Panc1 (cell line): ENCODE results near the gene ASB6. TPM values are rescaled to one million over a fixed set of nuclear protein-coding genes. Genes with fewer than 3 reads are reported as not detected.

Source experiments
- ATAC-seq: fragments of 200-7000 bp; cut with Tn5 transposase; 2 replicates; pipeline ENCODE4 v1.9.1; 2020; ENCODE audit warnings: mild to moderate bottlenecking, moderate library complexity
- BruUV-seq: library from RNA; stranded (reverse); fragments of 400-500 nt; replicated peaks from 2 replicates; lab custom pipeline; 2021; lab: Mats Ljungman, UMichigan
- CTCF ChIA-PET: fragments of 300-600 bp; sonication (Branson Sonifier 250); formaldehyde crosslinking; loops from one replicate; lab custom pipeline; 2022; ENCODE audit warnings: antibody characterized with exemption; lab: Charles Lee
- POLR2A ChIA-PET: fragments of 300-600 bp; sonication (Branson Sonifier 250); formaldehyde crosslinking; loops from one replicate; lab custom pipeline; 2022; ENCODE audit warnings: antibody characterized with exemption; lab: Charles Lee
- DNase-seq: peaks from one replicate; pipeline ENCODE4 v3.0.0-alpha.2; 2010; ENCODE audit warnings: low read depth, low spot score
- H3K27ac ChIP-seq: 2 replicates; pipeline ENCODE4 v1.5.1; 2011; ENCODE audit warnings: mild to moderate bottlenecking, low read length, inconsistent platforms
- H3K27me3 ChIP-seq: fragments of 200-500 bp; sonication (Bioruptor generic); 2 replicates; pipeline ENCODE4 v1.6.0; 2014; ENCODE audit warnings: low read length, inconsistent platforms; ENCODE audit not compliant: control insufficient read depth, insufficient read depth
- H3K36me3 ChIP-seq: fragments of 200-500 bp; sonication (Bioruptor generic); 2 replicates; pipeline ENCODE4 v1.5.1; 2014; ENCODE audit warnings: inconsistent platforms, mild to moderate bottlenecking, low read length, moderate library complexity; ENCODE audit not compliant: control insufficient read depth, insufficient read depth
- H3K4me1 ChIP-seq: 2 replicates; pipeline ENCODE4 v1.5.1; 2011; ENCODE audit warnings: inconsistent platforms, mild to moderate bottlenecking, low read length, moderate library complexity; ENCODE audit not compliant: control insufficient read depth, insufficient read depth
- H3K4me3 ChIP-seq, 2 experiments: 2 replicates each; pipeline ENCODE4 v1.5.1; 2011 to 2012; ENCODE audit warnings: low read depth in 2 of 2, low read length in 2 of 2, mild to moderate bottlenecking in 2 of 2, inconsistent platforms in 1 of 2, moderate library complexity in 1 of 2
- H3K9me3 ChIP-seq: fragments of 200-500 bp; sonication (Bioruptor generic); 2 replicates; pipeline ENCODE4 v1.5.1; 2014; ENCODE audit warnings: low read depth, mild to moderate bottlenecking, inconsistent platforms, low read length, moderate library complexity; ENCODE audit not compliant: control insufficient read depth, insufficient read depth
- POLR2AphosphoS5 ChIP-seq: IDR thresholded peaks from 2 replicates; pipeline ENCODE4 v1.6.1; 2012; ENCODE audit warnings: mild to moderate bottlenecking, low read depth, low read length, moderate library complexity
- SIN3A ChIP-seq: IDR thresholded peaks from 2 replicates; pipeline ENCODE4 v1.6.1; 2012; ENCODE audit warnings: low read depth, mild to moderate bottlenecking, low read length, moderate library complexity, borderline replicate concordance; ENCODE audit not compliant: insufficient read depth
- TCF7L2 ChIP-seq: IDR thresholded peaks from 2 replicates; pipeline ENCODE4 v1.6.1; 2011; ENCODE audit warnings: mild to moderate bottlenecking, low read depth, low read length, inconsistent platforms
- in situ Hi-C: cut with HindIII; loops from 2 replicates; pipeline ENCODE4 v1.10.0; 2016; ENCODE audit warnings: low sequenced_read_pairs, low pct_unique_long_range_greater_than_20kb
- intact Hi-C: fragments of 100-400 bp; cut with micrococcal nuclease; formaldehyde crosslinking; loops from one replicate; pipeline ENCODE4 v1.10.0; 2022; ENCODE audit not compliant: unreplicated experiment
- total RNA-seq: library from RNA; stranded (reverse); gene quantifications from one replicate; pipeline ENCODE4 v1.2.1, GENCODE V29; 2021; ENCODE audit not compliant: unreplicated experiment
- TF ChIP-seq, protein P1 (sequence below): fragments of 450-650 bp; IDR thresholded peaks from 2 replicates; pipeline ENCODE4 v1.5.1; 2017; ENCODE audit warnings: mild to moderate bottlenecking
- TF ChIP-seq, protein P2 (sequence below), 2 experiments: IDR thresholded peaks; 2 replicates each; pipeline ENCODE4 v1.6.1; 2011 to 2012; ENCODE audit warnings: low read depth in 2 of 2, control low read depth in 1 of 2, low read length in 1 of 2, mild to moderate bottlenecking in 1 of 2, moderate library complexity in 1 of 2; ENCODE audit not compliant: insufficient read depth in 1 of 2

The ASB6 gene
- total RNA-seq, 1 experiment from 2014 or later, result 14.3 TPM

DNA sequence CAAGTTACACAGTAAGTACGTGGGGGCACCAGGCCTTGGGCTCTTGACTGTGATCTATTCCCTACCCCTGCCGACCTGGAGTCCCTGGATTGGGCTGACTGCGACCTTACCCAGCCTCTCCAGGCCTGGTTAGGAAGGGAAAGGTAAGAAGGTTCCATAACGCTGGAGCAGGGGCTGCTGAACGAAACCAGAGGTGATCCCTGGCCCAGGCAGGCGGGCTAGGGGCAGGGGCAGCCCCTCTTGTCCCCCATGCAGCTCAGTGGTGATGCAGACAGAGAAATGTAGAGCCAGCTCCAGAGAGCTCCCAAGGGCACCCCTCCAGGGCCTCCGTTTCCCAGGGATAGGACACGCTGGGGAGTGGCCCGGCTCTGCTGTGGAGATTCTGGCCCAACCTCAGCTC is 37.6 kb upstream of the ASB6 start:
- ChIA-PET POLR2A (no interaction called here), CTCF (no interaction called here)
- no peaks in the 10 kb centered on the region for H3K9me3 ChIP-seq
- intact Hi-C loops (no loop called here), in situ Hi-C loops (no loop called here)
- DNase-seq (no peak), ATAC-seq (no peak)
- H3K4me3 ChIP-seq, result no peak overlapping the region
- BruUV-seq, result no TSS peak
- TF ChIP-seq SIN3A (no peak), POLR2AphosphoS5 (no peak), TCF7L2 (no peak)
- TF ChIP-seq, protein P1, sequence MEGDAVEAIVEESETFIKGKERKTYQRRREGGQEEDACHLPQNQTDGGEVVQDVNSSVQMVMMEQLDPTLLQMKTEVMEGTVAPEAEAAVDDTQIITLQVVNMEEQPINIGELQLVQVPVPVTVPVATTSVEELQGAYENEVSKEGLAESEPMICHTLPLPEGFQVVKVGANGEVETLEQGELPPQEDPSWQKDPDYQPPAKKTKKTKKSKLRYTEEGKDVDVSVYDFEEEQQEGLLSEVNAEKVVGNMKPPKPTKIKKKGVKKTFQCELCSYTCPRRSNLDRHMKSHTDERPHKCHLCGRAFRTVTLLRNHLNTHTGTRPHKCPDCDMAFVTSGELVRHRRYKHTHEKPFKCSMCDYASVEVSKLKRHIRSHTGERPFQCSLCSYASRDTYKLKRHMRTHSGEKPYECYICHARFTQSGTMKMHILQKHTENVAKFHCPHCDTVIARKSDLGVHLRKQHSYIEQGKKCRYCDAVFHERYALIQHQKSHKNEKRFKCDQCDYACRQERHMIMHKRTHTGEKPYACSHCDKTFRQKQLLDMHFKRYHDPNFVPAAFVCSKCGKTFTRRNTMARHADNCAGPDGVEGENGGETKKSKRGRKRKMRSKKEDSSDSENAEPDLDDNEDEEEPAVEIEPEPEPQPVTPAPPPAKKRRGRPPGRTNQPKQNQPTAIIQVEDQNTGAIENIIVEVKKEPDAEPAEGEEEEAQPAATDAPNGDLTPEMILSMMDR, result no peak
- TF ChIP-seq, protein P2, sequence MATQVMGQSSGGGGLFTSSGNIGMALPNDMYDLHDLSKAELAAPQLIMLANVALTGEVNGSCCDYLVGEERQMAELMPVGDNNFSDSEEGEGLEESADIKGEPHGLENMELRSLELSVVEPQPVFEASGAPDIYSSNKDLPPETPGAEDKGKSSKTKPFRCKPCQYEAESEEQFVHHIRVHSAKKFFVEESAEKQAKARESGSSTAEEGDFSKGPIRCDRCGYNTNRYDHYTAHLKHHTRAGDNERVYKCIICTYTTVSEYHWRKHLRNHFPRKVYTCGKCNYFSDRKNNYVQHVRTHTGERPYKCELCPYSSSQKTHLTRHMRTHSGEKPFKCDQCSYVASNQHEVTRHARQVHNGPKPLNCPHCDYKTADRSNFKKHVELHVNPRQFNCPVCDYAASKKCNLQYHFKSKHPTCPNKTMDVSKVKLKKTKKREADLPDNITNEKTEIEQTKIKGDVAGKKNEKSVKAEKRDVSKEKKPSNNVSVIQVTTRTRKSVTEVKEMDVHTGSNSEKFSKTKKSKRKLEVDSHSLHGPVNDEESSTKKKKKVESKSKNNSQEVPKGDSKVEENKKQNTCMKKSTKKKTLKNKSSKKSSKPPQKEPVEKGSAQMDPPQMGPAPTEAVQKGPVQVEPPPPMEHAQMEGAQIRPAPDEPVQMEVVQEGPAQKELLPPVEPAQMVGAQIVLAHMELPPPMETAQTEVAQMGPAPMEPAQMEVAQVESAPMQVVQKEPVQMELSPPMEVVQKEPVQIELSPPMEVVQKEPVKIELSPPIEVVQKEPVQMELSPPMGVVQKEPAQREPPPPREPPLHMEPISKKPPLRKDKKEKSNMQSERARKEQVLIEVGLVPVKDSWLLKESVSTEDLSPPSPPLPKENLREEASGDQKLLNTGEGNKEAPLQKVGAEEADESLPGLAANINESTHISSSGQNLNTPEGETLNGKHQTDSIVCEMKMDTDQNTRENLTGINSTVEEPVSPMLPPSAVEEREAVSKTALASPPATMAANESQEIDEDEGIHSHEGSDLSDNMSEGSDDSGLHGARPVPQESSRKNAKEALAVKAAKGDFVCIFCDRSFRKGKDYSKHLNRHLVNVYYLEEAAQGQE (IDR thresholded peaks at IDR 0.05; ENCODE audit: insufficient read depth in 1 of 2, low read depth in 2 of 2, low read length in 1 of 2), result no peak
- no peaks in the 10 kb centered on the region for H3K36me3 ChIP-seq
- H3K27ac ChIP-seq, result no peak overlapping the region
- H3K27me3 ChIP-seq, result no peaks in the 10 kb centered on the region
- no peaks in the 10 kb centered on the region for H3K4me1 ChIP-seq

DNA sequence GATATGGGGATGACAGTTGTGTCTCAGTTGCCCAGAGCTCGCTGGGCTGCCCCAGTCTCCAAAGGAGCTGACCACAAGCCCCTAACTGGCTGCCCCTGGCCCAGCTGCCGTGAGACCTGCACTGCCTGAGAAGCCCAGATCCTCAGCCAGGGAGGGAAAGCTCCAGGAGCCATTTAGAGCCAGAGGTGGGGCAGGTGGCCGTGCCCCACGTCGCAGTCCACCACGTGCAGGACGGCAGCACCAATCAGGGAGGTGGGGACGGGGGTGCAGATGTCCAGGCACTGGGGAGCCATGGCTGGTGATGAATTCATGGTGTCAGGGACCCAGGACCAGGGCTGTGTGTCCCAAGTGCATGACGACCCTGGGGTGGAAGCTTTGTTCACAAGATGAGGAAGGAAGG is 36.9 kb upstream of the ASB6 start:
- no peaks in the 10 kb centered on the region for H3K9me3 ChIP-seq
- H3K27me3 ChIP-seq, result no peaks in the 10 kb centered on the region
- DNase-seq (no peak), ATAC-seq (no peak)
- no peak overlapping the region for H3K4me3 ChIP-seq
- in situ Hi-C loops, result no loop called here
- intact Hi-C loops, result no loop called here
- TF ChIP-seq SIN3A (no peak), POLR2AphosphoS5 (no peak), TCF7L2 (no peak)
- TF ChIP-seq, protein P2 (IDR thresholded peaks at IDR 0.05; ENCODE audit: insufficient read depth in 1 of 2, low read depth in 2 of 2, low read length in 1 of 2), result no peak
- TF ChIP-seq, protein P1, result no peak
- ChIA-PET POLR2A (no interaction called here), CTCF (no interaction called here)
- no TSS peak for BruUV-seq
- H3K4me1 ChIP-seq, result no peaks in the 10 kb centered on the region
- no peaks in the 10 kb centered on the region for H3K36me3 ChIP-seq
- H3K27ac ChIP-seq, result no peak overlapping the region
